Measurements from ENCODE around the gene ACAA1. TPM values are rescaled to one million over a fixed set of nuclear protein-coding genes. Genes with fewer than 3 reads are reported as not detected.

ACAA1 gene
- total RNA-seq, 4 donors from 2014 or later, result 48.1 to 69.5 (median 62.5) TPM

- no peak for TF ChIP-seq CTCF (IDR thresholded peaks at IDR 0.05)
- no peak for DNase-seq (ENCODE audit: low spot score)
- ATAC-seq (ENCODE audit: low FRiP score), result no peak
Observed at GRCh38 chr3:38148311-38148882, 11.5 kb upstream of the ACAA1 start.

GRCh38 chr3:38147421-38147820 lies 10.5 kb upstream of the ACAA1 start:
- no peak for TF ChIP-seq CTCF (IDR thresholded peaks at IDR 0.05)
- ATAC-seq (ENCODE audit: low FRiP score) (no peak), DNase-seq (ENCODE audit: low spot score) (no peak)

GRCh38 chr3:38146504-38146903 lies 9.6 kb upstream of the ACAA1 start:
- ATAC-seq (ENCODE audit: low FRiP score), result no peak
- TF ChIP-seq CTCF (IDR thresholded peaks at IDR 0.05), result no peak
- DNase-seq (ENCODE audit: low spot score), result no peak

- no peak for ATAC-seq (ENCODE audit: low FRiP score)
- no peak for DNase-seq (ENCODE audit: low spot score)
- TF ChIP-seq CTCF (IDR thresholded peaks at IDR 0.05), result no peak
Observed at GRCh38 chr3:38143511-38143910, 6.6 kb upstream of the ACAA1 start.

GRCh38 chr3:38142959-38143358 lies 6.0 kb upstream of the ACAA1 start:
- no peak for ATAC-seq (ENCODE audit: low FRiP score)
- TF ChIP-seq CTCF (IDR thresholded peaks at IDR 0.05), result no peak
- DNase-seq (ENCODE audit: low spot score), result no peak

- peak; percentile 15 for DNase-seq (ENCODE audit: low spot score)
- no peak for TF ChIP-seq CTCF (IDR thresholded peaks at IDR 0.05)
- no peak for ATAC-seq (ENCODE audit: low FRiP score)
Observed at GRCh38 chr3:38141952-38142273, 5.0 kb upstream of the ACAA1 start.

GRCh38 chr3:38141173-38141951 lies 4.4 kb upstream of the ACAA1 start:
- ATAC-seq (ENCODE audit: low FRiP score), result no peak
- TF ChIP-seq CTCF (IDR thresholded peaks at IDR 0.05), result no peak
- no peak for DNase-seq (ENCODE audit: low spot score)

Data from omental fat pad (tissue), 4 donors.